ENCODE data around the gene MBD3L5.

Gene MBD3L5

GRCh38 chr19:7067716-7068115, 37.3 kb downstream of the MBD3L5 start:
- TF ChIP-seq ZNF274 (IDR thresholded peaks at IDR 0.05; ENCODE audit: low read depth, low read length): no peak
- no peak overlapping the region for H3K4me3 ChIP-seq (ENCODE audit: low read length)

GRCh38 chr19:7068599-7068998, 38.2 kb downstream of the MBD3L5 start:
- no peak overlapping the region for H3K4me3 ChIP-seq (ENCODE audit: low read length)
- TF ChIP-seq ZNF274 (IDR thresholded peaks at IDR 0.05; ENCODE audit: low read depth, low read length): no peak

- H3K4me3 ChIP-seq (ENCODE audit: low read length): peak within 1 kb of the TSS; percentile 86
- TF ChIP-seq ZNF274 (IDR thresholded peaks at IDR 0.05; ENCODE audit: low read depth, low read length): no peak
Observed at GRCh38 chr19:7069042-7069903, 38.9 kb downstream of the MBD3L5 start, which contains the start of gene ZNF557. Gene ZNF557, plus strand, starts transcription at chr19:7069703. Its CDS starts 5,372 bp downstream, at chr19:7075075.

- peak overlapping the region; percentile 86 for H3K4me3 ChIP-seq (ENCODE audit: low read length)
- no peak for TF ChIP-seq ZNF274 (IDR thresholded peaks at IDR 0.05; ENCODE audit: low read depth, low read length)
Observed at GRCh38 chr19:7069904-7070226, 39.5 kb downstream of the MBD3L5 start.

GRCh38 chr19:7072541-7072940, 42.2 kb downstream of the MBD3L5 start:
- no peak overlapping the region for H3K4me3 ChIP-seq (ENCODE audit: low read length)
- no peak for TF ChIP-seq ZNF274 (IDR thresholded peaks at IDR 0.05; ENCODE audit: low read depth, low read length)

- H3K4me3 ChIP-seq (ENCODE audit: low read length): no peak overlapping the region
- TF ChIP-seq ZNF274 (IDR thresholded peaks at IDR 0.05; ENCODE audit: low read depth, low read length): no peak
Observed at GRCh38 chr19:7074705-7075282, 44.4 kb downstream of the MBD3L5 start.

- no peak overlapping the region for H3K4me3 ChIP-seq (ENCODE audit: low read length)
- TF ChIP-seq ZNF274 (IDR thresholded peaks at IDR 0.05; ENCODE audit: low read depth, low read length): no peak
Observed at GRCh38 chr19:7076151-7076550, 45.8 kb downstream of the MBD3L5 start.

- TF ChIP-seq ZNF274 (IDR thresholded peaks at IDR 0.05; ENCODE audit: low read depth, low read length): no peak
- no peak overlapping the region for H3K4me3 ChIP-seq (ENCODE audit: low read length)
Observed at GRCh38 chr19:7078008-7078407, 47.6 kb downstream of the MBD3L5 start.

All from GM08714 (cell line).